GM23248 (cell line): ENCODE measurements around the gene MSMO1.

ENCODE experiments used
- EZH2 ChIP-seq: fragments of 200-600 bp; sonication (generic); IDR thresholded peaks from 2 replicates; pipeline ENCODE4 v1.6.1; 2018; ENCODE audit warnings: antibody characterized with exemption, mild to moderate bottlenecking; ENCODE audit not compliant: insufficient read depth, poor library complexity, severe bottlenecking
- EZH2phosphoT487 ChIP-seq: fragments of 200-600 bp; sonication (generic); IDR thresholded peaks from 2 replicates; pipeline ENCODE4 v1.6.1; 2018; ENCODE audit warnings: antibody characterized with exemption, moderate library complexity, mild to moderate bottlenecking, low read depth; ENCODE audit not compliant: insufficient read depth

GRCh38 chr4:165332502-165332901 lies 5.0 kb downstream of the MSMO1 start:
- TF ChIP-seq EZH2phosphoT487 (no peak), EZH2 (no peak)
